ENCODE measurements around the gene TERT. TPM values are rescaled to one million over a fixed set of nuclear protein-coding genes. Genes with fewer than 3 reads are reported as not detected.
A peak's percentile ranks its signal among the peaks of the same experiment; 100 is the strongest.
"Not testable (repeated sequence)": the region's sequence is repeated elsewhere in the genome, so short reads cannot be mapped to it uniquely, and the experiment has no call there.

The TERT gene
- total and polyA plus RNA-seq, 10 of the 15 experiments (the other 5 are each of a cell fraction or from before 2014, with no cell fraction given) = 0.08 to 21.5 (median 5.0) TPM

DNA sequence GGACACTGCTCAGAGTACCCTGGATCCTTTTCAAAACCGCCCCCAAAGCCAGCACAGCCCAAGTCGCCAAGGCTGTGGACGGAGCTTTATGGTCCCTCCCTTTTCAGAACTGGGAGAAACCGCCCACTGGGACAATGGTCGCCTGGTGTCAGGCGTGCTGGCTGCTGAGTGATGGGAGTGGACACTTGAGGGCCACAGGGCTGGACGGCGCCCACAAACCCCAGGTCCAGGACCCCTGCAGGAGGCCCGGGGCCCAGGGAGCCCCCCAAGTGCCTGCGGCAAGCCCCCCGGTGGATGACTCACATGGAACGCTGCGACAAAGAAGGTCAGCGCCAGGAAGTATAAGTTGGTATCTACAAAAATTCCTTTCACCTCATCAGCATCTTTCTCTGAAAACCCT is 39.1 kb upstream of the TERT start:
- in situ Hi-C loops (cut with MboI) (no loop called here), intact Hi-C loops (cut with micrococcal nuclease; ENCODE audit: unreplicated experiment) (no loop called here)
- Histone ChIP-seq H3K27me3 (replicated peaks in 1 of 2; ENCODE audit: control insufficient read depth in 2 of 2, insufficient read depth in 2 of 2, low read length in 1 of 2) (no peaks in the 10 kb centered on the region), H4K20me1 (ENCODE audit: control insufficient read depth, insufficient read depth) (no peaks in the 10 kb centered on the region), H3K9me3 (replicated peaks; ENCODE audit: control insufficient read depth, insufficient read depth, low read length) (no peaks in the 10 kb centered on the region), H3K4me2 (ENCODE audit: control insufficient read depth, insufficient read depth) (no peak overlapping the region), H3K27ac (ENCODE audit: control insufficient read depth, insufficient read depth) (no peak overlapping the region), H3K79me2 (ENCODE audit: control insufficient read depth, insufficient read depth, low read length) (no peaks in the 10 kb centered on the region), H3K4me1 (ENCODE audit: control insufficient read depth, insufficient read depth, low read length) (no peaks in the 10 kb centered on the region), H2AFZ (ENCODE audit: control insufficient read depth, low read depth, low read length) (no peak overlapping the region), H3K4me3 (no peak overlapping the region), H3K9ac (ENCODE audit: control insufficient read depth, insufficient read depth, low read length) (no peak overlapping the region), H3K36me3 (ENCODE audit: control insufficient read depth in 2 of 2, insufficient read depth in 2 of 2, low read length in 1 of 2) (peaks cover 15 to 62% of the 10 kb centered on the region in 2 experiments)
- WGBS (ENCODE audit: insufficient coverage, insufficient replicate concordance, low lambda C conversion rate, missing lambda C conversion rate) = 98% methylated on average over 8 of the region's 14 CpGs
- ChIA-PET RAD21 (ENCODE audit: unreplicated experiment) (no interaction called here), CTCF (no interaction called here), SMC1A (ENCODE audit: uncharacterized antibody, unreplicated experiment) (no interaction called here), POLR2A (no interaction called here)
- BruUV-seq (replicated peaks) = no TSS peak
- TF ChIP-seq SIX5 (IDR thresholded peaks at IDR 0.05; ENCODE audit: low read depth, low read length, severe bottlenecking) (no peak), SREBF2 (IDR thresholded peaks at IDR 0.05; ENCODE audit: low read length) (no peak), ZNF24 (IDR thresholded peaks at IDR 0.05) (no peak), TBL1XR1 (IDR thresholded peaks at IDR 0.05; ENCODE audit: low read depth, low read length) (no peak), BRCA1 (IDR thresholded peaks at IDR 0.05; ENCODE audit: low read depth, low read length) (no peak), SRF (IDR thresholded peaks at IDR 0.05; ENCODE audit: low read depth in 2 of 2, low read length in 2 of 2) (no peak), SMARCA5 (IDR thresholded peaks at IDR 0.05) (no peak), CHD4 (IDR thresholded peaks at IDR 0.05) (no peak), NR2F1 (conservative IDR thresholded peaks at IDR 0.05) (no peak), ESRRA (IDR thresholded peaks at IDR 0.05; ENCODE audit: low read length) (no peak), TCF12 (IDR thresholded peaks at IDR 0.05; ENCODE audit: low read depth, low read length) (no peak), DPF2 (IDR thresholded peaks at IDR 0.05) (no peak)
- TF ChIP-seq, protein P1, sequence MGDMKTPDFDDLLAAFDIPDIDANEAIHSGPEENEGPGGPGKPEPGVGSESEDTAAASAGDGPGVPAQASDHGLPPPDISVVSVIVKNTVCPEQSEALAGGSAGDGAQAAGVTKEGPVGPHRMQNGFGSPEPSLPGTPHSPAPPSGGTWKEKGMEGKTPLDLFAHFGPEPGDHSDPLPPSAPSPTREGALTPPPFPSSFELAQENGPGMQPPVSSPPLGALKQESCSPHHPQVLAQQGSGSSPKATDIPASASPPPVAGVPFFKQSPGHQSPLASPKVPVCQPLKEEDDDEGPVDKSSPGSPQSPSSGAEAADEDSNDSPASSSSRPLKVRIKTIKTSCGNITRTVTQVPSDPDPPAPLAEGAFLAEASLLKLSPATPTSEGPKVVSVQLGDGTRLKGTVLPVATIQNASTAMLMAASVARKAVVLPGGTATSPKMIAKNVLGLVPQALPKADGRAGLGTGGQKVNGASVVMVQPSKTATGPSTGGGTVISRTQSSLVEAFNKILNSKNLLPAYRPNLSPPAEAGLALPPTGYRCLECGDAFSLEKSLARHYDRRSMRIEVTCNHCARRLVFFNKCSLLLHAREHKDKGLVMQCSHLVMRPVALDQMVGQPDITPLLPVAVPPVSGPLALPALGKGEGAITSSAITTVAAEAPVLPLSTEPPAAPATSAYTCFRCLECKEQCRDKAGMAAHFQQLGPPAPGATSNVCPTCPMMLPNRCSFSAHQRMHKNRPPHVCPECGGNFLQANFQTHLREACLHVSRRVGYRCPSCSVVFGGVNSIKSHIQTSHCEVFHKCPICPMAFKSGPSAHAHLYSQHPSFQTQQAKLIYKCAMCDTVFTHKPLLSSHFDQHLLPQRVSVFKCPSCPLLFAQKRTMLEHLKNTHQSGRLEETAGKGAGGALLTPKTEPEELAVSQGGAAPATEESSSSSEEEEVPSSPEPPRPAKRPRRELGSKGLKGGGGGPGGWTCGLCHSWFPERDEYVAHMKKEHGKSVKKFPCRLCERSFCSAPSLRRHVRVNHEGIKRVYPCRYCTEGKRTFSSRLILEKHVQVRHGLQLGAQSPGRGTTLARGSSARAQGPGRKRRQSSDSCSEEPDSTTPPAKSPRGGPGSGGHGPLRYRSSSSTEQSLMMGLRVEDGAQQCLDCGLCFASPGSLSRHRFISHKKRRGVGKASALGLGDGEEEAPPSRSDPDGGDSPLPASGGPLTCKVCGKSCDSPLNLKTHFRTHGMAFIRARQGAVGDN (IDR thresholded peaks at IDR 0.05) = no peak
- TF ChIP-seq, protein P2, sequence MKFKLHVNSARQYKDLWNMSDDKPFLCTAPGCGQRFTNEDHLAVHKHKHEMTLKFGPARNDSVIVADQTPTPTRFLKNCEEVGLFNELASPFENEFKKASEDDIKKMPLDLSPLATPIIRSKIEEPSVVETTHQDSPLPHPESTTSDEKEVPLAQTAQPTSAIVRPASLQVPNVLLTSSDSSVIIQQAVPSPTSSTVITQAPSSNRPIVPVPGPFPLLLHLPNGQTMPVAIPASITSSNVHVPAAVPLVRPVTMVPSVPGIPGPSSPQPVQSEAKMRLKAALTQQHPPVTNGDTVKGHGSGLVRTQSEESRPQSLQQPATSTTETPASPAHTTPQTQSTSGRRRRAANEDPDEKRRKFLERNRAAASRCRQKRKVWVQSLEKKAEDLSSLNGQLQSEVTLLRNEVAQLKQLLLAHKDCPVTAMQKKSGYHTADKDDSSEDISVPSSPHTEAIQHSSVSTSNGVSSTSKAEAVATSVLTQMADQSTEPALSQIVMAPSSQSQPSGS (IDR thresholded peaks at IDR 0.05; ENCODE audit: low read length) = no peak
- DNase-seq (ENCODE audit: low read depth, low spot score) (no peak), FAIRE-seq (no peak), ATAC-seq (no peak)

DNA sequence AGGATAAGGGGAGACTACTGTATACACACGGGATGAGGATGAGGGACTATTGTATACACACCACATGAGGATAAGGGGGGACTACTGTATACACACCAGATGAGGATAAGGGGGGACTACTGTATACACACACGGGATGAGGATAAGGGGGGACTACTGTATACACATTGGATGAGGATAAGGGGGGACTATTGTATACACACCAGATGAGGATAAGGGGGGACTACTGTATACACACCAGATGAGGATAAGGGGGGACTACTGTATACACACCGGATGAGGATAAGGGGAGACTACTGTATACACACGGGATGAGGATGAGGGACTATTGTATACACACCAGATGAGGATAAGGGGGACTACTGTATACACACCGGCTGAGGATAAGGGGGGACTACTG is 38.4 kb upstream of the TERT start:
- in situ Hi-C loops (cut with MboI); H3K4me3 ChIP-seq; H3K4me1 ChIP-seq (ENCODE audit: control insufficient read depth, insufficient read depth, low read length); H2AFZ ChIP-seq (ENCODE audit: control insufficient read depth, low read depth, low read length); intact Hi-C loops (cut with micrococcal nuclease; ENCODE audit: unreplicated experiment); DNase-seq (ENCODE audit: low read depth, low spot score); ATAC-seq; RAD21 ChIA-PET (ENCODE audit: unreplicated experiment); BruUV-seq (replicated peaks); H3K27ac ChIP-seq (ENCODE audit: control insufficient read depth, insufficient read depth); H3K27me3 ChIP-seq (replicated peaks in 1 of 2; ENCODE audit: control insufficient read depth in 2 of 2, insufficient read depth in 2 of 2, low read length in 1 of 2); H3K9me3 ChIP-seq (replicated peaks; ENCODE audit: control insufficient read depth, insufficient read depth, low read length); SMC1A ChIA-PET (ENCODE audit: uncharacterized antibody, unreplicated experiment); CTCF ChIA-PET; H4K20me1 ChIP-seq (ENCODE audit: control insufficient read depth, insufficient read depth); H3K79me2 ChIP-seq (ENCODE audit: control insufficient read depth, insufficient read depth, low read length); POLR2A ChIA-PET; H3K4me2 ChIP-seq (ENCODE audit: control insufficient read depth, insufficient read depth); H3K9ac ChIP-seq (ENCODE audit: control insufficient read depth, insufficient read depth, low read length): not testable (repeated sequence)
- peak; percentile 97 for FAIRE-seq
- H3K36me3 ChIP-seq (ENCODE audit: control insufficient read depth in 2 of 2, insufficient read depth in 2 of 2, low read length in 1 of 2) = peaks cover 15 to 59% of the 10 kb centered on the region in 2 experiments
- WGBS (ENCODE audit: insufficient coverage, insufficient replicate concordance, low lambda C conversion rate, missing lambda C conversion rate) = 90% methylated on average over 5 of the region's 5 CpGs
